SHP77 (cell line): ENCODE results near the gene MAN1A1.

Source experiments
- DNase-seq, 2 experiments: peaks; one replicate each; lab custom pipeline; 2025; lab: John Stamatoyannopoulos, UW

Gene MAN1A1

GRCh38 chr6:119142041-119142440, 207.5 kb downstream of the MAN1A1 start:
- no peak for DNase-seq

GRCh38 chr6:119140196-119141140, 209.1 kb downstream of the MAN1A1 start:
- DNase-seq: no peak

- DNase-seq: no peak
Observed at GRCh38 chr6:119138906-119139541, 210.5 kb downstream of the MAN1A1 start.

GRCh38 chr6:119137194-119138072, 212.1 kb downstream of the MAN1A1 start:
- no peak for DNase-seq

- DNase-seq: no peak
Observed at GRCh38 chr6:119134752-119135151, 214.8 kb downstream of the MAN1A1 start.

GRCh38 chr6:119133400-119133799, 216.2 kb downstream of the MAN1A1 start:
- no peak for DNase-seq

- no peak for DNase-seq
Observed at GRCh38 chr6:119132261-119132981, 217.1 kb downstream of the MAN1A1 start.

- DNase-seq: peak; percentile 19 to 20
Observed at GRCh38 chr6:119129968-119130484, 219.5 kb downstream of the MAN1A1 start.

- DNase-seq: peak; percentile 43 to 49
Observed at GRCh38 chr6:119129148-119129967, 220.2 kb downstream of the MAN1A1 start.

- DNase-seq: no peak
Observed at GRCh38 chr6:119128252-119128912, 221.2 kb downstream of the MAN1A1 start.

- DNase-seq: no peak
Observed at GRCh38 chr6:119127627-119128026, 221.9 kb downstream of the MAN1A1 start.
